Uterus (tissue), 4 donors: ENCODE measurements around the gene TMEM167B. TPM values are rescaled to one million over a fixed set of nuclear protein-coding genes. Genes with fewer than 3 reads are reported as not detected.

Experiments
- DNase-seq, 2 donors: peaks; one replicate each; pipeline ENCODE4 v3.0.0-alpha.2; 2019 to 2020
- H3K27ac ChIP-seq, 2 donors: fragments of 200-600 bp; sonication (generic); 1 replicate in 1 of 2; 2 replicates in 1 of 2; pipeline ENCODE4 v1.5.1; 2016 to 2018
- H3K27me3 ChIP-seq, 2 donors: fragments of 200-600 bp; sonication (generic); one replicate each; pipeline ENCODE4 v1.5.1; 2018 to 2019; ENCODE audit warnings: control low read depth in 1 of 2
- H3K36me3 ChIP-seq, 2 donors: fragments of 200-600 bp; sonication (generic); one replicate each; pipeline ENCODE4 v1.5.1; 2019; ENCODE audit warnings: control low read depth in 1 of 2
- H3K4me1 ChIP-seq, 2 donors: fragments of 200-600 bp; sonication (generic); one replicate each; pipeline ENCODE4 v1.5.1; 2018 to 2019; ENCODE audit warnings: control low read depth in 1 of 2
- H3K4me3 ChIP-seq, 2 donors: fragments of 200-600 bp; sonication (generic); 1 replicate in 1 of 2; 2 replicates in 1 of 2; pipeline ENCODE4 v1.5.1; 2018 to 2019; ENCODE audit warnings: mild to moderate bottlenecking in 1 of 2
- H3K9me3 ChIP-seq, 2 donors: fragments of 200-600 bp; sonication (generic); one replicate each; pipeline ENCODE4 v1.5.1; 2019; ENCODE audit warnings: control low read depth in 1 of 2
- POLR2A ChIP-seq, 2 donors: fragments of 450-650 bp; IDR thresholded peaks; one replicate each; pipeline ENCODE4 v1.6.1; 2016; ENCODE audit warnings: antibody characterized with exemption in 2 of 2, mild to moderate bottlenecking in 1 of 2, moderate library complexity in 1 of 2
- intact Hi-C: fragments of 100-400 bp; cut with DNase I; formaldehyde crosslinking; loops from one replicate; pipeline ENCODE4 v1.15.1; 2023; ENCODE audit warnings: low total_unique reads
- total RNA-seq, 4 donors: library from RNA; depleted of rRNA in 3 of 4; stranded (reverse); fragments of >200 nt in 3 of 4; gene quantifications; one replicate each; pipeline versions ENCODE4 v1.1.0 to v1.2.4, GENCODE V29; 2014 to 2023
- TF ChIP-seq, protein P1 (sequence below), 4 experiments: fragments of 200-600 bp in 2 of 4; fragments of 450-650 bp in 2 of 4; sonication (generic) in 2 of 4; IDR thresholded peaks; one replicate each; pipeline ENCODE4 v1.5.1; 2016 to 2019; ENCODE audit warnings: antibody characterized with exemption in 4 of 4, mild to moderate bottlenecking in 2 of 4, moderate library complexity in 1 of 4
- donor health status: DM: yes; HTN: yes; CAD: no.

The TMEM167B gene
- total RNA-seq, 4 donors from 2014 or later, result 10.2 to 56.2 (median 36.4) TPM

DNA sequence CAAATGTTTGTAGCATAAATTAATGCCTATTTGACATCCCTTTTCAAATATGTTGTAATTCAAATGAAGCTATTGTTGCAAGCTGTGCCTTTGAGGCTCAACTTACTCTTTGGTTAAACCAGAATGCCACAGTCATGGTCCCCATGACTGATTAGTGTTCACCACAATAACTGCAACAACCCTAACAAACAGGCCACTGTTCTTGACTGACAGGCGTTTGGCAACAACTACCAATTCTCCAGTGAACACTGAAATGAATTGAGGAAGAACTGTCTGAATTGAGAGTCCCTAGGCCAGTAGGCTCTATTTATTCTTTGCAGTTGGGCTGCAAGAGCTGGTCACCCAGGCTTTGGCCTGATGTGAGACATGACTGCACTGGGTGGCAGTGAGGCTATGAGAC is 6.6 kb upstream of the TMEM167B start:
- H3K9me3 ChIP-seq, result no peaks in the 10 kb centered on the region
- intact Hi-C loops, result no loop called here
- H3K27me3 ChIP-seq, result no peaks in the 10 kb centered on the region
- no peak overlapping the region for H3K27ac ChIP-seq
- H3K36me3 ChIP-seq, result no peaks in the 10 kb centered on the region
- H3K4me3 ChIP-seq, result no peak overlapping the region
- DNase-seq, result no peak
- TF ChIP-seq, protein P1, sequence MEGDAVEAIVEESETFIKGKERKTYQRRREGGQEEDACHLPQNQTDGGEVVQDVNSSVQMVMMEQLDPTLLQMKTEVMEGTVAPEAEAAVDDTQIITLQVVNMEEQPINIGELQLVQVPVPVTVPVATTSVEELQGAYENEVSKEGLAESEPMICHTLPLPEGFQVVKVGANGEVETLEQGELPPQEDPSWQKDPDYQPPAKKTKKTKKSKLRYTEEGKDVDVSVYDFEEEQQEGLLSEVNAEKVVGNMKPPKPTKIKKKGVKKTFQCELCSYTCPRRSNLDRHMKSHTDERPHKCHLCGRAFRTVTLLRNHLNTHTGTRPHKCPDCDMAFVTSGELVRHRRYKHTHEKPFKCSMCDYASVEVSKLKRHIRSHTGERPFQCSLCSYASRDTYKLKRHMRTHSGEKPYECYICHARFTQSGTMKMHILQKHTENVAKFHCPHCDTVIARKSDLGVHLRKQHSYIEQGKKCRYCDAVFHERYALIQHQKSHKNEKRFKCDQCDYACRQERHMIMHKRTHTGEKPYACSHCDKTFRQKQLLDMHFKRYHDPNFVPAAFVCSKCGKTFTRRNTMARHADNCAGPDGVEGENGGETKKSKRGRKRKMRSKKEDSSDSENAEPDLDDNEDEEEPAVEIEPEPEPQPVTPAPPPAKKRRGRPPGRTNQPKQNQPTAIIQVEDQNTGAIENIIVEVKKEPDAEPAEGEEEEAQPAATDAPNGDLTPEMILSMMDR (IDR thresholded peaks at IDR 0.05), result no peak
- TF ChIP-seq POLR2A (IDR thresholded peaks at IDR 0.05), result no peak
- no peaks in the 10 kb centered on the region for H3K4me1 ChIP-seq

DNA sequence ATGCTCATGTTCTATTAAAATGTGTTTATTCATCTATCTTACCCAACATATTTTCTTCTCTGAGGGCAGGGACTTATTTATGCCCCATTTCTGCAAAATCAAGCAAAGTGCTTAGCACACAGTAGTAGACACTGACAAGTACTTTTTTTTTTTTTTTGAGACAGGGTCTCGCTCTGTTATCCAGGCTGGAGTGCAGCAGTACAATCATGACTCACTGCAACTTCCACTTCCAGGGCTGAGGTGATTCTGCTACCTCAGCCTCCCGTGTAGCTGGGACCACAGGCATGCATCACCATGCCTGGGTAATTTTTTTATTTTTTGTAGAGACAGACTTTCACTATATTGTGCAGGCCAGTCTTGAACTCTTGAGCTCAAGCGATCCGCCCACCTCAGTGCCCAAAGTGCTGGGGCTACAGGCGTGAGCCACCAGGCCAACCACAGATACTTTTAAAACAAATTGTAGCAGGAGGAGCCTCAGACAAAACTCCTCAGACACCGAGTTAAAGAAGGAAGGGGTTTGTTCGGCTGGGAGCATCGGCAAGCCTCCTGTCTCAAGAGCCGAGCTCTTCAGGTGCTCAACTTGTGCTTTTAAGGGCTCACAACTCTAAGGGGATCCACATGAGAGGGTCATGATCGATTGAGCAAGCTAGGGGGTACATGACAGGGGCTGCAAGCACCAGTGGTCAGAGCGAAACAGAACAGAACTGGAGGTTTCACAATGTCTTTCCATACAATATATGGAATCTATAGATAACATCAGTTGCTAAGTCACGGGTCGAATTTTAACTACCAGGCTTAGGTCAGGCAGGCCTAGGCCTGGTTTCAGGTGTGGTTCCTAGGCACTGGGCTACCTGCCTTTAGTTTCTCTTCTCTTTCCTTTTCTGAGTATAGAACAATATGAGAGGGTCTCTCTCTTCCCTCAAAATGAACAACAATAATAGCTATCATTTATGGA is 5.7 kb upstream of the TMEM167B start:
- TF ChIP-seq, protein P1 (IDR thresholded peaks at IDR 0.05), result no peak
- TF ChIP-seq POLR2A (IDR thresholded peaks at IDR 0.05), result no peak
- no peaks in the 10 kb centered on the region for H3K4me1 ChIP-seq
- DNase-seq, result no peak
- no peak overlapping the region for H3K27ac ChIP-seq
- H3K27me3 ChIP-seq, result no peaks in the 10 kb centered on the region
- intact Hi-C loops, result no loop called here
- H3K9me3 ChIP-seq, result no peaks in the 10 kb centered on the region
- H3K36me3 ChIP-seq, result no peaks in the 10 kb centered on the region
- H3K4me3 ChIP-seq, result no peak overlapping the region

DNA sequence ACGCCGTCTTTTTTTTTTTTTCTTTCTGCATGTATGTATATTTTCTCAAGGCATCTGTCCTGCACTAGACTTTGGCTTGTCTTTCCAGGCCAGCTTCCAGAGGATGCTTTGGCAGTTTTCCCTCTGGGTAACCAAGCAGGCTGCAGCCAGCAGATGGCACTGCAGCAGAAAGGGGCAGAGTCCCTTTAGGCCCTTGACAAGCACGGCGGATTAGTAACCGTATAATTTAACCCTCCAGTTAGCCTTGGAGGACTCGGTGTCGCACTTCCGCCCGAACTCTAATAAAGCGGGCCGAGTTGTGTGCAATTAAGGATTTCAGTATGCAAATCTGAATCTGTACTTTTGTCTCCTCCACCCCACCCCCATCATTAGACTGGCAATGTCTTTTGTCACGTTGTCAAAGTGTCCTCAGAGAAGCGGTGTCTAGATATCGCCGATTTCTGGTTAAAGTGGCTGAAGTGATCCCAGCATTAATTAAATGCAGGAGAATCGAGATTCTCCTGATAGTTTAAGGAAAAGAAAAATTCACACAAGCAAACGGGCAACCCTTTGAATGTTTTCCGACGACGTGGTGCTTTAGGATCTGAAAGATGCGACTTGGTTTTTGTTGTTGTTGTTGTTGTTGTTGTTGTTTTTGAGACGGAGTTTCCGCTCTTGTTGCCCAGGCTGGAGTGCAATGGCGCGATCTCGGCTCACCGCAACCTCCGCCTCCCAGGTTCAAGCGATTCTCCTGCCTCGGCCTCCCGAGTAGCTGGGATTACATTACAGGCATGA is 1.1 kb upstream of the TMEM167B start:
- Histone ChIP-seq H3K27me3 (no peaks in the 10 kb centered on the region), H3K27ac (no peak overlapping the region), H3K36me3 (no peaks in the 10 kb centered on the region), H3K4me1 (peaks cover 7 to 8% of the 10 kb centered on the region in 2 donors), H3K9me3 (no peaks in the 10 kb centered on the region), H3K4me3 (peak overlapping the region; percentile 66 to 90)
- intact Hi-C loops, result no loop called here
- no peak for DNase-seq
- TF ChIP-seq, protein P1 (IDR thresholded peaks at IDR 0.05), result no peak
- TF ChIP-seq POLR2A (IDR thresholded peaks at IDR 0.05), result no peak

DNA sequence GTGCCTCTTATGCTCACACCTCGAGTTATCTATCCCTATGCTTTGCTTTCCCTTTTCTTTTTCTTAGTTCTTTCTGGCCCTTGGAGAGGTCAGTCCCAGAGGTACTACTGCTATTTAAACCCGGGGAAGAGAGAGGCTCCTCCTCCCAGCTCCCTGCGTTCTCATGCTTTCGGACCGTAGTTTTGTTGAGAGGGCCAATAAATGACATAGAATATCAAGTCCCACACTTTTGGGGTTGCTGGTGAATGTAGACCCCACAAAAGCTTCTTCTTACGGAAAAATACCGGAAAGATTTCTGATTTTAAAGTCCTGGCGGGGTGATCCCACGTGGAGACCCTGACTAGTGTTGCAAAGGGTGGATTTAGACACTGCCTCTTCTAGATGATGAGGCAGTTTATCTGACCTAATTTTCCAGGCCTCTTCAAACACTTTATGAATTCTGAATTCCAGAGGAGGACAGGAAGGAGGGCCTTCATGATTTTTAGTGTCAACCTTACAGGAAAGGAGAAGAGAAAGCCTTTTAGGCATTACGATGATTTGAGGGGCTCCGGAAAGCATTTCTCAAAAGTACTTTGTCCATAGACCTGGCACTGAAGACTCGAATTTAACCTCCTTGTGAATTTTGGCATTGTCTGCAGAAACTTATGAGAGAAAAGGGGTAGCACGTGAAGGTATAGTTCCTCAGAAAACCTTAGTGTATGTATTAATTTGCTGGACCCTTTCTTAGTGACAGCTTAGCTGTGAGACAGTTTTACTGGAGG is 694 bp downstream of the TMEM167B start:
- H3K9me3 ChIP-seq, result no peaks in the 10 kb centered on the region
- no peaks in the 10 kb centered on the region for H3K36me3 ChIP-seq
- TF ChIP-seq, protein P1 (IDR thresholded peaks at IDR 0.05), result no peak
- TF ChIP-seq POLR2A (IDR thresholded peaks at IDR 0.05), result no peak
- peaks cover 7 to 8% of the 10 kb centered on the region in 2 donors for H3K4me1 ChIP-seq
- intact Hi-C loops, result no loop called here
- no peaks in the 10 kb centered on the region for H3K27me3 ChIP-seq
- peak overlapping the region; percentile 94 to 98 for H3K27ac ChIP-seq
- no peak for DNase-seq
- H3K4me3 ChIP-seq, result peak overlapping the region; percentile 66 to 90
